IPS DF 6.9 (cell line): ENCODE measurements around the gene CA10.

Experiments
- DNase-seq: peaks from one replicate; pipeline ENCODE4 v3.0.0-alpha.2; 2013; ENCODE audit warnings: low read depth, low spot score
- H3K27ac ChIP-seq: one replicate; pipeline ENCODE4 v1.5.1; 2013; ENCODE audit warnings: low read length, control low read depth
- H3K27me3 ChIP-seq: 2 replicates; pipeline ENCODE4 v1.6.1; 2013; ENCODE audit warnings: mild to moderate bottlenecking, low read length; ENCODE audit not compliant: control insufficient read depth, insufficient read depth
- H3K36me3 ChIP-seq: 2 replicates; pipeline ENCODE4 v1.6.1; 2013; ENCODE audit warnings: low read length; ENCODE audit not compliant: control insufficient read depth, insufficient read depth
- H3K4me1 ChIP-seq: 2 replicates; pipeline ENCODE4 v1.6.1; 2013; ENCODE audit warnings: low read length; ENCODE audit not compliant: control insufficient read depth, insufficient read depth
- H3K4me3 ChIP-seq: 2 replicates; pipeline ENCODE4 v1.5.1; 2013; ENCODE audit warnings: mild to moderate bottlenecking, low read length
- H3K9me3 ChIP-seq: 2 replicates; pipeline ENCODE4 v1.6.1; 2013; ENCODE audit warnings: low read length, inconsistent platforms; ENCODE audit not compliant: control insufficient read depth, insufficient read depth
- WGBS: extraction: QIAGEN DNeasy Blood & Tissue Kit; methylation state at CpG from one replicate; pipeline ENCODE4 v1.1.7; 2013; ENCODE audit warnings: mixed read lengths, missing lambda C conversion rate; ENCODE audit not compliant: insufficient read length, insufficient coverage; 5-methylcytosine and 5-hydroxymethylcytosine counted together

Gene CA10

GRCh38 chr17:52147872-52148271, 10.6 kb downstream of the CA10 start:
- H3K4me1 ChIP-seq, result no peaks in the 10 kb centered on the region
- no peaks in the 10 kb centered on the region for H3K27me3 ChIP-seq
- no peak overlapping the region for H3K27ac ChIP-seq
- no peak overlapping the region for H3K4me3 ChIP-seq
- no peaks in the 10 kb centered on the region for H3K36me3 ChIP-seq
- H3K9me3 ChIP-seq, result no peaks in the 10 kb centered on the region
- no peak for DNase-seq

- DNase-seq, result no peak
- no peak overlapping the region for H3K4me3 ChIP-seq
- H3K27ac ChIP-seq, result no peak overlapping the region
- no CpG with 5 or more reads among the region's 1 CpG for WGBS
- H3K27me3 ChIP-seq, result no peaks in the 10 kb centered on the region
- H3K9me3 ChIP-seq, result no peaks in the 10 kb centered on the region
- no peaks in the 10 kb centered on the region for H3K4me1 ChIP-seq
- no peaks in the 10 kb centered on the region for H3K36me3 ChIP-seq
These were observed 11.1 kb downstream of the CA10 start for GRCh38 chr17:52147431-52147830.

GRCh38 chr17:52145476-52145875, 13.0 kb downstream of the CA10 start:
- no peaks in the 10 kb centered on the region for H3K4me1 ChIP-seq
- no peak overlapping the region for H3K4me3 ChIP-seq
- no peak for DNase-seq
- no peaks in the 10 kb centered on the region for H3K9me3 ChIP-seq
- no peaks in the 10 kb centered on the region for H3K27me3 ChIP-seq
- H3K27ac ChIP-seq, result no peak overlapping the region
- H3K36me3 ChIP-seq, result no peaks in the 10 kb centered on the region

- Histone ChIP-seq H3K27ac (no peak overlapping the region), H3K9me3 (no peaks in the 10 kb centered on the region), H3K4me3 (no peak overlapping the region), H3K27me3 (no peaks in the 10 kb centered on the region), H3K36me3 (no peaks in the 10 kb centered on the region), H3K4me1 (no peaks in the 10 kb centered on the region)
- WGBS, result no CpG with 5 or more reads among the region's 1 CpG
- no peak for DNase-seq
These were observed 15.0 kb downstream of the CA10 start for GRCh38 chr17:52143542-52143941.

GRCh38 chr17:52140601-52141000, 17.9 kb downstream of the CA10 start:
- Histone ChIP-seq H3K27ac (no peak overlapping the region), H3K27me3 (no peaks in the 10 kb centered on the region), H3K4me3 (no peak overlapping the region), H3K36me3 (no peaks in the 10 kb centered on the region), H3K4me1 (no peaks in the 10 kb centered on the region; the same call in 1 of the 2 replicates), H3K9me3 (no peaks in the 10 kb centered on the region)
- no CpG with 5 or more reads among the region's 3 CpGs for WGBS
- no peak for DNase-seq

- no peak for DNase-seq
- Histone ChIP-seq H3K36me3 (no peaks in the 10 kb centered on the region), H3K27ac (no peak overlapping the region), H3K4me3 (no peak overlapping the region), H3K4me1 (peaks cover 2% of the 10 kb centered on the region; the same call in 1 of the 2 replicates), H3K9me3 (no peaks in the 10 kb centered on the region), H3K27me3 (no peaks in the 10 kb centered on the region)
- WGBS, result no CpG with 5 or more reads among the region's 4 CpGs
These were observed 19.8 kb downstream of the CA10 start for GRCh38 chr17:52138752-52139151.

GRCh38 chr17:52138350-52138749, 20.2 kb downstream of the CA10 start:
- Histone ChIP-seq H3K4me3 (no peak overlapping the region), H3K9me3 (no peaks in the 10 kb centered on the region), H3K27me3 (no peaks in the 10 kb centered on the region), H3K4me1 (peaks cover 2% of the 10 kb centered on the region; the same call in 1 of the 2 replicates), H3K27ac (no peak overlapping the region), H3K36me3 (no peaks in the 10 kb centered on the region)
- no peak for DNase-seq

- Histone ChIP-seq H3K9me3 (no peaks in the 10 kb centered on the region), H3K4me1 (peaks cover 2% of the 10 kb centered on the region; the same call in 1 of the 2 replicates), H3K27ac (no peak overlapping the region), H3K27me3 (no peaks in the 10 kb centered on the region), H3K4me3 (no peak overlapping the region), H3K36me3 (no peaks in the 10 kb centered on the region)
- DNase-seq, result no peak
- WGBS, result no CpG with 5 or more reads among the region's 6 CpGs
These were observed 22.3 kb downstream of the CA10 start for GRCh38 chr17:52136166-52136565.

GRCh38 chr17:52134641-52135040, 23.9 kb downstream of the CA10 start:
- DNase-seq, result no peak

GRCh38 chr17:52128721-52129120, 29.8 kb downstream of the CA10 start:
- Histone ChIP-seq H3K36me3 (no peaks in the 10 kb centered on the region), H3K27me3 (no peaks in the 10 kb centered on the region), H3K27ac (no peak overlapping the region), H3K9me3 (no peaks in the 10 kb centered on the region), H3K4me1 (no peaks in the 10 kb centered on the region), H3K4me3 (no peak overlapping the region)
- WGBS, result no CpG with 5 or more reads among the region's 2 CpGs
- no peak for DNase-seq

More at GRCh38 chr17:52134641-52135040, 23.9 kb downstream of the CA10 start:
- no CpG with 5 or more reads among the region's 1 CpG for WGBS
- H3K27ac ChIP-seq, result no peak overlapping the region
- H3K36me3 ChIP-seq, result no peaks in the 10 kb centered on the region
- H3K4me3 ChIP-seq, result no peak overlapping the region
- peaks cover 2% of the 10 kb centered on the region; the same call in 1 of the 2 replicates for H3K4me1 ChIP-seq
- H3K9me3 ChIP-seq, result no peaks in the 10 kb centered on the region
- H3K27me3 ChIP-seq, result no peaks in the 10 kb centered on the region

GRCh38 chr17:52124993-52125392, 33.5 kb downstream of the CA10 start:
- Histone ChIP-seq H3K9me3 (no peaks in the 10 kb centered on the region; the same call in 1 of the 2 replicates), H3K27me3 (no peaks in the 10 kb centered on the region), H3K27ac (no peak overlapping the region), H3K4me3 (no peak overlapping the region), H3K4me1 (no peaks in the 10 kb centered on the region), H3K36me3 (no peaks in the 10 kb centered on the region)
- no peak for DNase-seq
- no CpG with 5 or more reads among the region's 7 CpGs for whole genome bisulfite sequencing
